ENCODE results near the gene TGFBR3. TPM values are rescaled to one million over a fixed set of nuclear protein-coding genes. Genes with fewer than 3 reads are reported as not detected.

The TGFBR3 gene
- total RNA-seq, 1 donor from 2014 or later: 29.9 TPM

GRCh38 chr1:91689641-91690481 is 196.1 kb downstream of the TGFBR3 start:
- peaks cover 2% of the 10 kb centered on the region for H3K27me3 Mint-ChIP-seq (ENCODE audit: low read depth)
- H3K4me1 Mint-ChIP-seq (ENCODE audit: low read depth): peaks cover 26% of the 10 kb centered on the region
- intact Hi-C loops (cut with micrococcal nuclease): no loop called here
- no peak overlapping the region for H3K27ac Mint-ChIP-seq
- no peak for DNase-seq (ENCODE audit: low spot score)
- no peak overlapping the region for H3K4me3 Mint-ChIP-seq (ENCODE audit: low read depth)
- H3K36me3 Mint-ChIP-seq (ENCODE audit: low read depth): peaks cover 67% of the 10 kb centered on the region
- no peaks in the 10 kb centered on the region for H3K9me3 Mint-ChIP-seq

GRCh38 chr1:91687452-91687851 is 198.5 kb downstream of the TGFBR3 start:
- H3K9me3 Mint-ChIP-seq: no peaks in the 10 kb centered on the region
- peaks cover 36% of the 10 kb centered on the region for H3K4me1 Mint-ChIP-seq (ENCODE audit: low read depth)
- H3K4me3 Mint-ChIP-seq (ENCODE audit: low read depth): no peak overlapping the region
- DNase-seq (ENCODE audit: low spot score): no peak
- no peak overlapping the region for H3K27ac Mint-ChIP-seq
- intact Hi-C loops (cut with micrococcal nuclease): no loop called here
- peaks cover 54% of the 10 kb centered on the region for H3K36me3 Mint-ChIP-seq (ENCODE audit: low read depth)
- peaks cover 2% of the 10 kb centered on the region for H3K27me3 Mint-ChIP-seq (ENCODE audit: low read depth)

GRCh38 chr1:91685994-91686393 is 200.0 kb downstream of the TGFBR3 start:
- DNase-seq (ENCODE audit: low spot score): no peak
- H3K9me3 Mint-ChIP-seq: no peaks in the 10 kb centered on the region
- H3K27me3 Mint-ChIP-seq (ENCODE audit: low read depth): peaks cover 2% of the 10 kb centered on the region
- H3K4me3 Mint-ChIP-seq (ENCODE audit: low read depth): no peak overlapping the region
- H3K36me3 Mint-ChIP-seq (ENCODE audit: low read depth): peaks cover 45% of the 10 kb centered on the region
- intact Hi-C loops (cut with micrococcal nuclease): no loop called here
- H3K27ac Mint-ChIP-seq: no peak overlapping the region
- H3K4me1 Mint-ChIP-seq (ENCODE audit: low read depth): peaks cover 36% of the 10 kb centered on the region

GRCh38 chr1:91684481-91685196 is 201.3 kb downstream of the TGFBR3 start:
- Mint-ChIP-seq H3K36me3 (ENCODE audit: low read depth) (peaks cover 43% of the 10 kb centered on the region), H3K4me1 (ENCODE audit: low read depth) (peaks cover 38% of the 10 kb centered on the region), H3K27me3 (ENCODE audit: low read depth) (no peaks in the 10 kb centered on the region), H3K4me3 (ENCODE audit: low read depth) (peak overlapping the region; percentile 17), H3K9me3 (no peaks in the 10 kb centered on the region), H3K27ac (peak overlapping the region; percentile 69)
- no peak for DNase-seq (ENCODE audit: low spot score)
- intact Hi-C loops (cut with micrococcal nuclease): no loop called here

- Mint-ChIP-seq H3K27me3 (ENCODE audit: low read depth) (no peaks in the 10 kb centered on the region), H3K4me3 (ENCODE audit: low read depth) (no peak overlapping the region), H3K36me3 (ENCODE audit: low read depth) (peaks cover 43% of the 10 kb centered on the region), H3K4me1 (ENCODE audit: low read depth) (peaks cover 33% of the 10 kb centered on the region), H3K27ac (no peak overlapping the region), H3K9me3 (no peaks in the 10 kb centered on the region)
- intact Hi-C loops (cut with micrococcal nuclease): no loop called here
- DNase-seq (ENCODE audit: low spot score): no peak
Measured at GRCh38 chr1:91683598-91683951, 202.4 kb downstream of the TGFBR3 start.

- intact Hi-C loops (cut with micrococcal nuclease): no loop called here
Measured at GRCh38 chr1:91682882-91683597, 202.9 kb downstream of the TGFBR3 start.

GRCh38 chr1:91680556-91681155 is 205.3 kb downstream of the TGFBR3 start:
- no peaks in the 10 kb centered on the region for H3K27me3 Mint-ChIP-seq (ENCODE audit: low read depth)
- H3K4me3 Mint-ChIP-seq (ENCODE audit: low read depth): no peak overlapping the region
- no peaks in the 10 kb centered on the region for H3K9me3 Mint-ChIP-seq
- no peak overlapping the region for H3K27ac Mint-ChIP-seq
- peaks cover 28% of the 10 kb centered on the region for H3K4me1 Mint-ChIP-seq (ENCODE audit: low read depth)
- H3K36me3 Mint-ChIP-seq (ENCODE audit: low read depth): peaks cover 26% of the 10 kb centered on the region
- no peak for DNase-seq (ENCODE audit: low spot score)
- intact Hi-C loops (cut with micrococcal nuclease): no loop called here

More at GRCh38 chr1:91682882-91683597, 202.9 kb downstream of the TGFBR3 start:
- Mint-ChIP-seq H3K27ac (peak overlapping the region; percentile 47), H3K27me3 (ENCODE audit: low read depth) (no peaks in the 10 kb centered on the region), H3K4me3 (ENCODE audit: low read depth) (no peak overlapping the region), H3K36me3 (ENCODE audit: low read depth) (peaks cover 38% of the 10 kb centered on the region), H3K4me1 (ENCODE audit: low read depth) (peaks cover 32% of the 10 kb centered on the region), H3K9me3 (no peaks in the 10 kb centered on the region)
- no peak for DNase-seq (ENCODE audit: low spot score)

- intact Hi-C loops (cut with micrococcal nuclease): no loop called here
- Mint-ChIP-seq H3K4me3 (ENCODE audit: low read depth) (no peak overlapping the region), H3K4me1 (ENCODE audit: low read depth) (peaks cover 21% of the 10 kb centered on the region), H3K9me3 (no peaks in the 10 kb centered on the region), H3K36me3 (ENCODE audit: low read depth) (peaks cover 19% of the 10 kb centered on the region), H3K27ac (no peak overlapping the region), H3K27me3 (ENCODE audit: low read depth) (no peaks in the 10 kb centered on the region)
- no peak for DNase-seq (ENCODE audit: low spot score)
Measured at GRCh38 chr1:91679446-91679845, 206.5 kb downstream of the TGFBR3 start.

- Mint-ChIP-seq H3K36me3 (ENCODE audit: low read depth) (peaks cover 17% of the 10 kb centered on the region), H3K4me3 (ENCODE audit: low read depth) (no peak overlapping the region), H3K27me3 (ENCODE audit: low read depth) (no peaks in the 10 kb centered on the region), H3K9me3 (no peaks in the 10 kb centered on the region), H3K4me1 (ENCODE audit: low read depth) (peaks cover 31% of the 10 kb centered on the region), H3K27ac (no peak overlapping the region)
- intact Hi-C loops (cut with micrococcal nuclease): no loop called here
- no peak for DNase-seq (ENCODE audit: low spot score)
Measured at GRCh38 chr1:91676030-91676429, 209.9 kb downstream of the TGFBR3 start.

- peaks cover 33% of the 10 kb centered on the region for H3K4me1 Mint-ChIP-seq (ENCODE audit: low read depth)
- intact Hi-C loops (cut with micrococcal nuclease): loop anchor here (5.0 kb wide), 1 partner anchor 152 kb away; no protein-coding TSS in a partner anchor
- peak overlapping the region; percentile 71 for H3K27ac Mint-ChIP-seq
- H3K27me3 Mint-ChIP-seq (ENCODE audit: low read depth): no peaks in the 10 kb centered on the region
- no peak overlapping the region for H3K4me3 Mint-ChIP-seq (ENCODE audit: low read depth)
- no peak for DNase-seq (ENCODE audit: low spot score)
- peaks cover 3% of the 10 kb centered on the region for H3K9me3 Mint-ChIP-seq
- H3K36me3 Mint-ChIP-seq (ENCODE audit: low read depth): peaks cover 7% of the 10 kb centered on the region
Measured at GRCh38 chr1:91674107-91674506, 211.8 kb downstream of the TGFBR3 start.

GRCh38 chr1:91673613-91674012 is 212.3 kb downstream of the TGFBR3 start:
- H3K4me1 Mint-ChIP-seq (ENCODE audit: low read depth): peaks cover 33% of the 10 kb centered on the region
- no peaks in the 10 kb centered on the region for H3K27me3 Mint-ChIP-seq (ENCODE audit: low read depth)
- peaks cover 3% of the 10 kb centered on the region for H3K9me3 Mint-ChIP-seq
- H3K36me3 Mint-ChIP-seq (ENCODE audit: low read depth): peaks cover 7% of the 10 kb centered on the region
- H3K27ac Mint-ChIP-seq: peak overlapping the region; percentile 71
- no peak for DNase-seq (ENCODE audit: low spot score)
- H3K4me3 Mint-ChIP-seq (ENCODE audit: low read depth): no peak overlapping the region
- intact Hi-C loops (cut with micrococcal nuclease): loop anchor here (2.0 to 5.0 kb wide), 3 partner anchors 117 to 203 kb away; no protein-coding TSS in a partner anchor

GRCh38 chr1:91672601-91673161 is 213.3 kb downstream of the TGFBR3 start:
- Mint-ChIP-seq H3K4me1 (ENCODE audit: low read depth) (peaks cover 36% of the 10 kb centered on the region), H3K27ac (peak overlapping the region; percentile 71), H3K36me3 (ENCODE audit: low read depth) (peaks cover 7% of the 10 kb centered on the region), H3K4me3 (ENCODE audit: low read depth) (no peak overlapping the region), H3K9me3 (peaks cover 3% of the 10 kb centered on the region), H3K27me3 (ENCODE audit: low read depth) (no peaks in the 10 kb centered on the region)
- intact Hi-C loops (cut with micrococcal nuclease): loop anchor here (1.0 to 5.0 kb wide), 6 partner anchors 25 to 204 kb away; no protein-coding TSS in a partner anchor
- no peak for DNase-seq (ENCODE audit: low spot score)

All from activated T-helper 2 cell treated with anti-CD3 and anti-CD28 coated beads, Interferon-gamma antibody, Interleukin-2, Interleukin-4, amounts not matched to agents 10 μg/mL and 5 μg/mL and 100 μg/mL, durations not matched to agents 14 hours and 24 hours and 36 hours (primary cell).